PFSK-1 (cell line): ENCODE data around the gene ACSF2.

ENCODE experiments used
- SIN3A ChIP-seq: IDR thresholded peaks from 2 replicates; pipeline ENCODE4 v1.6.1; 2012; ENCODE audit warnings: mild to moderate bottlenecking, low read length, moderate library complexity, borderline replicate concordance; ENCODE audit not compliant: insufficient read depth
- TAF1 ChIP-seq: IDR thresholded peaks from 2 replicates; pipeline ENCODE4 v1.6.1; 2012; ENCODE audit warnings: low read length, control low read depth, borderline replicate concordance; ENCODE audit not compliant: insufficient read depth

DNA sequence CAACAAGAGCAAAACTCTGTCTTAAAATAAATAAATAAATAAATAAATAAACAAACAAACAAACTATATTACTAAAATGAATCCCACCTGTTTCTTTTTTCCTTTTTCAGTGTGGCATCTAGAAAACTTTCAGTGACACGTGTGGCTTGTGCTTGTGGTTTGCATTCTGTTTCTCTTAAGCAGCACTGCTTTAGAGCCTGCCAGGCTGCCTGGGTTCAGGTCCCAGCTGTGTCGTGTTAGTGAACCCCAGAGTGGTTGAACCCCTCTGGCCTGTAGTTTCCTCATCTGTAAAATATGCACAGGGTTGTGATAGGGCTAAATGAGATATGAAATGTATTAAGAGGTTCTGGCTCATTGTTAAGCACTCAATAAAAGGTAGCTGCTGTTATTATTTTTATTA lies 94.5 kb downstream of the ACSF2 start:
- TF ChIP-seq TAF1 (no peak), SIN3A (no peak)
